SJSA1 (cell line): Measurements from ENCODE around the gene WHRN. TPM values are rescaled to one million over a fixed set of nuclear protein-coding genes. Genes with fewer than 3 reads are reported as not detected.

Source experiments
- DNase-seq, 2 experiments: peaks; one replicate each; pipeline ENCODE4 v3.0.0-alpha.2; 2015 to 2020; ENCODE audit warnings: low spot score in 2 of 2, low read depth in 1 of 2
- H3K27ac ChIP-seq: fragments of 250-450 bp; sonication (Bioruptor Pico); 2 replicates; pipeline ENCODE4 v1.5.1; 2020; ENCODE audit warnings: mild to moderate bottlenecking, moderate library complexity
- H3K27me3 ChIP-seq: fragments of 250-450 bp; sonication (Bioruptor Pico); replicated peaks from 2 replicates; pipeline ENCODE4 v1.5.1; 2020; ENCODE audit warnings: mild to moderate bottlenecking, moderate library complexity
- H3K36me3 ChIP-seq: fragments of 250-450 bp; sonication (Bioruptor Pico); 2 replicates; pipeline ENCODE4 v1.5.1; 2020; ENCODE audit warnings: mild to moderate bottlenecking
- H3K4me1 ChIP-seq: fragments of 250-450 bp; sonication (Bioruptor Pico); replicated peaks from 2 replicates; pipeline ENCODE4 v1.6.1; 2021; ENCODE audit warnings: mild to moderate bottlenecking
- H3K4me3 ChIP-seq: fragments of 250-450 bp; sonication (Bioruptor Pico); 2 replicates; pipeline ENCODE4 v1.5.1; 2020; ENCODE audit warnings: mild to moderate bottlenecking
- H3K9me3 ChIP-seq: fragments of 250-450 bp; sonication (Bioruptor Pico); replicated peaks from 2 replicates; pipeline ENCODE4 v1.5.1; 2020; ENCODE audit warnings: mild to moderate bottlenecking
- total RNA-seq: library from RNA; depleted of rRNA; stranded (reverse); fragments of >200 nt; shearing (Covaris generic); gene quantifications from 2 replicates; pipeline ENCODE4 v1.2.3, GENCODE V29; 2014

The WHRN gene
- total RNA-seq, 1 experiment from 2014 or later: 1.4 TPM

- H3K27ac ChIP-seq: no peak overlapping the region
- no peaks in the 10 kb centered on the region for H3K36me3 ChIP-seq
- no peak overlapping the region for H3K4me3 ChIP-seq
- no peaks in the 10 kb centered on the region for H3K27me3 ChIP-seq
- no peaks in the 10 kb centered on the region for H3K9me3 ChIP-seq
- DNase-seq: peak in 1 of 2 experiments; percentile 41
- peaks cover 8% of the 10 kb centered on the region; the same call in 1 of the 2 replicates for H3K4me1 ChIP-seq
These were observed 20.2 kb upstream of the WHRN start for GRCh38 chr9:114525513-114525912.

GRCh38 chr9:114524247-114524681, 19.0 kb upstream of the WHRN start:
- Histone ChIP-seq H3K27me3 (no peaks in the 10 kb centered on the region), H3K4me1 (peaks cover 8% of the 10 kb centered on the region; the same call in 1 of the 2 replicates), H3K36me3 (no peaks in the 10 kb centered on the region), H3K27ac (no peak overlapping the region), H3K9me3 (no peaks in the 10 kb centered on the region), H3K4me3 (no peak overlapping the region)
- DNase-seq: no peak

- H3K4me3 ChIP-seq: no peak overlapping the region
- no peaks in the 10 kb centered on the region for H3K27me3 ChIP-seq
- H3K27ac ChIP-seq: no peak overlapping the region
- H3K4me1 ChIP-seq: peaks cover 8% of the 10 kb centered on the region; the same call in 1 of the 2 replicates
- no peaks in the 10 kb centered on the region for H3K9me3 ChIP-seq
- no peaks in the 10 kb centered on the region for H3K36me3 ChIP-seq
- no peak for DNase-seq
These were observed 17.6 kb upstream of the WHRN start for GRCh38 chr9:114522847-114523246.

GRCh38 chr9:114522286-114522685, 17.0 kb upstream of the WHRN start:
- no peaks in the 10 kb centered on the region for H3K9me3 ChIP-seq
- H3K4me3 ChIP-seq: no peak overlapping the region
- peaks cover 8% of the 10 kb centered on the region; the same call in 1 of the 2 replicates for H3K4me1 ChIP-seq
- no peaks in the 10 kb centered on the region for H3K27me3 ChIP-seq
- DNase-seq: no peak
- no peaks in the 10 kb centered on the region for H3K36me3 ChIP-seq
- no peak overlapping the region for H3K27ac ChIP-seq

GRCh38 chr9:114521846-114522245, 16.6 kb upstream of the WHRN start:
- no peaks in the 10 kb centered on the region for H3K27me3 ChIP-seq
- H3K27ac ChIP-seq: no peak overlapping the region
- no peaks in the 10 kb centered on the region for H3K9me3 ChIP-seq
- no peaks in the 10 kb centered on the region for H3K36me3 ChIP-seq
- H3K4me1 ChIP-seq: peaks cover 8% of the 10 kb centered on the region; the same call in 1 of the 2 replicates
- DNase-seq: no peak
- H3K4me3 ChIP-seq: no peak overlapping the region

GRCh38 chr9:114518599-114519022, 13.3 kb upstream of the WHRN start:
- Histone ChIP-seq H3K4me1 (no peaks in the 10 kb centered on the region), H3K36me3 (no peaks in the 10 kb centered on the region), H3K27ac (no peak overlapping the region), H3K27me3 (no peaks in the 10 kb centered on the region), H3K4me3 (no peak overlapping the region), H3K9me3 (no peaks in the 10 kb centered on the region)
- no peak for DNase-seq

GRCh38 chr9:114518120-114518519, 12.8 kb upstream of the WHRN start:
- DNase-seq: no peak
- H3K4me3 ChIP-seq: no peak overlapping the region
- no peaks in the 10 kb centered on the region for H3K4me1 ChIP-seq
- H3K36me3 ChIP-seq: no peaks in the 10 kb centered on the region
- H3K27ac ChIP-seq: no peak overlapping the region
- no peaks in the 10 kb centered on the region for H3K27me3 ChIP-seq
- H3K9me3 ChIP-seq: no peaks in the 10 kb centered on the region

GRCh38 chr9:114516913-114517312, 11.6 kb upstream of the WHRN start:
- no peak overlapping the region for H3K27ac ChIP-seq
- H3K9me3 ChIP-seq: no peaks in the 10 kb centered on the region
- no peaks in the 10 kb centered on the region for H3K36me3 ChIP-seq
- H3K4me1 ChIP-seq: no peaks in the 10 kb centered on the region
- H3K27me3 ChIP-seq: no peaks in the 10 kb centered on the region
- DNase-seq: no peak
- H3K4me3 ChIP-seq: no peak overlapping the region

- no peaks in the 10 kb centered on the region for H3K9me3 ChIP-seq
- no peak for DNase-seq
- no peaks in the 10 kb centered on the region for H3K27me3 ChIP-seq
- H3K27ac ChIP-seq: no peak overlapping the region
- no peak overlapping the region for H3K4me3 ChIP-seq
- H3K4me1 ChIP-seq: no peaks in the 10 kb centered on the region
- H3K36me3 ChIP-seq: no peaks in the 10 kb centered on the region
These were observed 10.3 kb upstream of the WHRN start for GRCh38 chr9:114515528-114515927.

GRCh38 chr9:114513959-114514267, 8.6 kb upstream of the WHRN start:
- no peak overlapping the region for H3K27ac ChIP-seq
- H3K36me3 ChIP-seq: no peaks in the 10 kb centered on the region
- peaks cover 6% of the 10 kb centered on the region; the same call in 1 of the 2 replicates for H3K27me3 ChIP-seq
- DNase-seq: no peak
- H3K4me3 ChIP-seq: no peak overlapping the region
- no peaks in the 10 kb centered on the region for H3K4me1 ChIP-seq
- H3K9me3 ChIP-seq: no peaks in the 10 kb centered on the region

GRCh38 chr9:114513055-114513958, 8.0 kb upstream of the WHRN start:
- no peaks in the 10 kb centered on the region for H3K36me3 ChIP-seq
- no peak overlapping the region for H3K27ac ChIP-seq
- no peak overlapping the region for H3K4me3 ChIP-seq
- H3K4me1 ChIP-seq: no peaks in the 10 kb centered on the region
- H3K27me3 ChIP-seq: peaks cover 12% of the 10 kb centered on the region
- no peak for DNase-seq
- H3K9me3 ChIP-seq: no peaks in the 10 kb centered on the region

- peaks cover 21% of the 10 kb centered on the region for H3K27me3 ChIP-seq
- no peaks in the 10 kb centered on the region for H3K36me3 ChIP-seq
- no peak overlapping the region for H3K27ac ChIP-seq
These were observed 7.0 kb upstream of the WHRN start for GRCh38 chr9:114511978-114512874.

GRCh38 chr9:114507726-114508125, 2.5 kb upstream of the WHRN start:
- Histone ChIP-seq H3K4me1 (peaks cover 23% of the 10 kb centered on the region), H3K27ac (no peak overlapping the region), H3K9me3 (no peaks in the 10 kb centered on the region), H3K4me3 (no peak overlapping the region), H3K36me3 (peaks cover 5% of the 10 kb centered on the region; the same call in 1 of the 2 replicates), H3K27me3 (peaks cover 32% of the 10 kb centered on the region)
- no peak for DNase-seq

More at GRCh38 chr9:114511978-114512874, 7.0 kb upstream of the WHRN start:
- no peak for DNase-seq
- Histone ChIP-seq H3K4me1 (no peaks in the 10 kb centered on the region), H3K4me3 (no peak overlapping the region), H3K9me3 (no peaks in the 10 kb centered on the region)

GRCh38 chr9:114506082-114506390, 763 bp upstream of the WHRN start:
- peaks cover 32% of the 10 kb centered on the region for H3K27me3 ChIP-seq
- peak overlapping the region; percentile 75 for H3K27ac ChIP-seq
- H3K4me3 ChIP-seq: peak overlapping the region; percentile 74
- H3K4me1 ChIP-seq: peaks cover 36% of the 10 kb centered on the region
- no peaks in the 10 kb centered on the region for H3K9me3 ChIP-seq
- DNase-seq: no peak
- H3K36me3 ChIP-seq: peaks cover 5% of the 10 kb centered on the region; the same call in 1 of the 2 replicates
